ENCODE results near the gene USP36. TPM values are rescaled to one million over a fixed set of nuclear protein-coding genes. Genes with fewer than 3 reads are reported as not detected.

Gene USP36
- total RNA-seq, 1 donor from 2014 or later = 54.1 TPM

DNA sequence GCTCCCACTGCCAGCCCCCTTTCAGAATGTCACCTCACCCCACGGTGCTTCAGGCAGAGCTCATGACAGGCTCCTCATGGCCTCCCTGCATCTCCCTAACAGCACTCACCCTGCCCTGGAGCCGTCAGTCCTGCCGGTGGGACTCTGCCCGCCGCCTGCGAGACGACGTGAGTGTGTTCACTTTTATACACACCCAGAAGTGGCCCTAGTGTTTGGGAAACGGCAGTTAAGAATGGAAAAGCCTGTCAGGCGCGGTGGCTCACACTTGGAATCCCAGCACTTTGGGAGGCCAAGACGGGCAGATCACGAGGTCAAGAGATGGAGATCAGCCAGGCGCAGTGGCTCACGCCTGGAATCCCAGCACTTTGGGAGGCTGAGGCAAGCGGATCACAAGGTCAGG lies 46.2 kb downstream of the USP36 start:
- Mint-ChIP-seq H3K4me3 (ENCODE audit: low read depth) (no peak overlapping the region), H3K27ac (no peak overlapping the region), H3K27me3 (no peaks in the 10 kb centered on the region), H3K36me3 (ENCODE audit: insufficient read depth) (peaks cover 31% of the 10 kb centered on the region), H3K4me1 (ENCODE audit: low read depth) (peaks cover 4% of the 10 kb centered on the region), H3K9me3 (ENCODE audit: low read depth) (no peaks in the 10 kb centered on the region)
- no peak for DNase-seq (ENCODE audit: low spot score, unreplicated experiment)
- no peak for TF ChIP-seq CTCF (IDR thresholded peaks at IDR 0.05; ENCODE audit: unreplicated experiment)

DNA sequence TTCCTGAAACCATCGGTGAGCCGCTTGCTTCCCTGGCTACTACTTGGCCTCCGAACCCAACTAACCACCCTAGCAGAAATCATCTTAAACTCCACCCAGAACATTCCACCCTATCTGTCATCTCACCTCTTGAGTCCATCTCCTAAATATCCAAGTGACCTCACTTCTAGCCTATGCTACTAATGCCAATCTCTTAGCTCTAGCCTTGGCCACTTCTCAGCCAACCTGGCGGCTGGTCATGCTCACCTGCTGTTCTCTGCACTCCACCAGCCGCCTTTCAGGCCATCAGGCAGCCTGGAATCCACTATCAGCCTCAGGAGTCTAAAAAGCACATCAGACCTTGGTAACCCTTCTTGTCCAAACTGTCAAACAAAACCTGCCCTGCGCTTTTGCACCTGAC lies 46.6 kb downstream of the USP36 start:
- Mint-ChIP-seq H3K27me3 (no peaks in the 10 kb centered on the region), H3K9me3 (ENCODE audit: low read depth) (no peaks in the 10 kb centered on the region), H3K36me3 (ENCODE audit: insufficient read depth) (peaks cover 28% of the 10 kb centered on the region), H3K27ac (no peak overlapping the region), H3K4me1 (ENCODE audit: low read depth) (peaks cover 4% of the 10 kb centered on the region), H3K4me3 (ENCODE audit: low read depth) (no peak overlapping the region)
- TF ChIP-seq CTCF (IDR thresholded peaks at IDR 0.05; ENCODE audit: unreplicated experiment) = no peak
- no peak for DNase-seq (ENCODE audit: low spot score, unreplicated experiment)

DNA sequence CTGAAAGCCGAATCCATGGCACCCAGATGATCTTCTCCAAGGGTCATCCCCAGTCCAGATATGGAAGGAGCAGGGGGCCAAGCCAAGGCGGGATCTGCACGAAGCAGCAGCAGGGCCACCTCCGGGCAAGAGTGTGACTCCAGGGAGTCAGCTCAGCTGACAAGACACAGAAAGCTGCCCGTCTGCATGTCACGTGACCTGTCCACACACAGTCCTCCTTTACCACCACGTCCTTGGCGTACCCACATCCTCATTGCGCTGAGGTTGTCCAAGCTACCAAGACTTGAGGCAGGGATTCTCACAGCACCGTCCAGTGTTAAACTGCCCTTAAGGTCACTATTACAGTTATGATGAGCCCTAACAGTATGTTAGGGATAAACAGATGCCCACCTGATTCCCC lies 47.2 kb downstream of the USP36 start:
- no peak for DNase-seq (ENCODE audit: low spot score, unreplicated experiment)
- peaks cover 4% of the 10 kb centered on the region for H3K4me1 Mint-ChIP-seq (ENCODE audit: low read depth)
- H3K36me3 Mint-ChIP-seq (ENCODE audit: insufficient read depth) = peaks cover 25% of the 10 kb centered on the region
- no peaks in the 10 kb centered on the region for H3K9me3 Mint-ChIP-seq (ENCODE audit: low read depth)
- H3K27me3 Mint-ChIP-seq = no peaks in the 10 kb centered on the region
- H3K27ac Mint-ChIP-seq = no peak overlapping the region
- H3K4me3 Mint-ChIP-seq (ENCODE audit: low read depth) = no peak overlapping the region
- no peak for TF ChIP-seq CTCF (IDR thresholded peaks at IDR 0.05; ENCODE audit: unreplicated experiment)

DNA sequence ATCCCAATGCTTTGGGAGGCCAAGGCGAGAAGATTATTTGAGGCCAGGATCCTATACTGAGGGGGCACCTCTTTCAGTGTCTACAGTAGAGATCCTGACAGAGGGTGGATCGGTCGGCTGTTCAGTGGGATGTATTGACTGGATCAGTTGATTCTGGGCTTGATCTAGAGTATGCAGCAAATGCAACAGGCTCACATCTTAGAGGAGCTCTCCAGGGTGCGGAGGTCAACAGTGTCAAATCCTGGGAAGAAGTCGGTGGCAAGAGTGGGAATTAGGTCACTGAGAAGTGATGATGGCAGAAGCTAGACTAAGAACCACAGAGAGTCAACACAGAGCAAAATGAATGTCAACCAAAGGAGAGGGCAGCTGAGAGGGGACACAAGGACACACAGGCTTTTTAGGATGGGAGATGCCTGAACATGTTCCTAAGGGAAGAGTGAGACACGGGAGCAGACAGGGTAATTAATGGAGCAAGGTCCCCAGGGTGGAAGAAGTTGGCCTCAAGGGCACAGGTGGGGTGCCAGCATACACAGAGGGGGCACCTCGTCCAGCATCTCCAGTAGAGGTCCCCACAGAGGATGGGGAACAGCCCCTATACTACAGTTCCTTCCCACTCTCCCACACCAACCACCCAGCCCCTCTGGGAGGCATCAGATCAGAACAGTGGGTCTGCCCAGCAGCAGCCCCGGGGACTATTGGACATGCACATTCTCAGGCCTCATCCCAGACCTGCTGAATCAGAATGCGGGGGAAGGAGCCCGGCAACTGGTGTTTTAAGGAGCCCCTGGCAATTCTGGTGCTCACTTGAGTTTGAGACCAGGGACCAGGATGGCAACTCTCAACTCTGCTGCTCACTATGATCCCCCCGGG lies 48.5 kb downstream of the USP36 start:
- no peaks in the 10 kb centered on the region for H3K9me3 Mint-ChIP-seq (ENCODE audit: low read depth)
- no peak for TF ChIP-seq CTCF (IDR thresholded peaks at IDR 0.05; ENCODE audit: unreplicated experiment)
- no peak overlapping the region for H3K27ac Mint-ChIP-seq
- H3K27me3 Mint-ChIP-seq = no peaks in the 10 kb centered on the region
- H3K4me1 Mint-ChIP-seq (ENCODE audit: low read depth) = peaks cover 8% of the 10 kb centered on the region
- no peak overlapping the region for H3K4me3 Mint-ChIP-seq (ENCODE audit: low read depth)
- DNase-seq (ENCODE audit: low spot score, unreplicated experiment) = no peak
- H3K36me3 Mint-ChIP-seq (ENCODE audit: insufficient read depth) = peaks cover 21% of the 10 kb centered on the region

DNA sequence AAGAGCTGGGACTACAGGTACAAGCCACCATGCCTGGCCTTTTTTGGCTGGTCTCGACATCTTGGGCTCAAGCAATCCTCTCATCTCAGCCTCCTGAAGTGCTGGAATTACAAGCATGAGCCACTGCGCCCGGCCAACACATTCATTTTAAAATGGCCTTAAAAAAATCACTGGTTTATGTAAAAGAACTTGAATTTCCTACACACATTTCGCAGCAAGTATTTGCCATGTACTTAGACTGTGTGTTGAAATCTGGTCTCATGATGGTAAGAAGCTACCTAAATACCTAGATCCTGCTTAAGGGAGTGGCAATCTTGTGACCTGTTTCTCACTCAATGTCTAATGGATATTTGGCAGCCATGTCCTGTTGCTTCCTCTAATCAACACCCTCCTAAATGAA lies 50.1 kb downstream of the USP36 start:
- Mint-ChIP-seq H3K4me1 (ENCODE audit: low read depth) (peaks cover 8% of the 10 kb centered on the region), H3K4me3 (ENCODE audit: low read depth) (no peak overlapping the region), H3K27me3 (no peaks in the 10 kb centered on the region), H3K27ac (no peak overlapping the region), H3K36me3 (ENCODE audit: insufficient read depth) (peaks cover 15% of the 10 kb centered on the region), H3K9me3 (ENCODE audit: low read depth) (no peaks in the 10 kb centered on the region)
- no peak for TF ChIP-seq CTCF (IDR thresholded peaks at IDR 0.05; ENCODE audit: unreplicated experiment)
- no peak for DNase-seq (ENCODE audit: low spot score, unreplicated experiment)
